Stimulated activated CD8-positive, alpha-beta memory T cell treated with anti-CD3 and anti-CD28 coated beads, Interleukin-7, amount 100 ng/mL, for 48 hours (primary cell): ENCODE results near the gene IL22.

Experiments
- DNase-seq, 2 donors: peaks; one replicate each; pipeline ENCODE4 v3.0.0-alpha.2; 2020; ENCODE audit warnings: low read depth in 1 of 2; ENCODE audit errors: extremely low read depth in 1 of 2

The IL22 gene

DNA sequence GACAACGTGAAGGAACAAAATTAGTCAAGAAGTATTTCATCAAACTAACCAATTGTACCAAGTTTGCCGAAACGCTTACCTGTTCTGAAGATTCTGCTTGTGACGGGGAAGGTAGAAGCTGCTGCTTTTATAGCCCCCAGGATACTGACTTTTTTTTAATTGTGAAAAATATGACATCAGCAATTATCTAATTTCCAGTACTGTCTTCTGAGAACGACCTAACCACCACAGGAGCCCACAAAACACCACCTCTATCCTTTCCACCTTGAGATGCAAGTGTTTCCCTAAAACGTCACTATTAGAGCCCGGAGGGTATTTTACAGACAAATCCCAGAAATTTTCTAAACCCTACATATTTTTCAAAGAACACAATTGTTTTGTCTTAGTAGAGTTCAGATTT is at the start of gene IL22:
TSS of gene IL22 (minus strand) at position 101 of the 400 bp plus-strand sequence. CDS start 156 bp downstream, outside the sequence.
- no peak for DNase-seq

DNA sequence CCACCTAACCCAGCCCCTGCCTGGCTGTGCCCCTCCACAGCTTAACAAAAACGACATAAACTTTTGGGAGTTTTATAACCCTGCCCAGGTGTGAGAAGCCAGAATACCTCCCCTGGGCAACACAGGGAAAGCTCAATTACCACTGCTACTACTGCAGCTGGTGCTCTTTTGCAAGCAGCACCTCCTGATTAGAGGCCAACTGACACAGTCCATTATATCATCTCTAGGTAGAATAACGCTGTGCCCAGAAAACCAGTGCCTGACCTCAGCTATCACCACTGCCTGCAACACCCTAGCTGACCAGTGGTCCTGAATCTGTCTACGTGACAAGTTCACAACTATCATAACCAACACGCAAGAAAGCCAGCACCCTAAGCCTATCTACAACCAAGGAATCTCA is 44.5 kb upstream of the IL22 start:
- no peak for DNase-seq

DNA sequence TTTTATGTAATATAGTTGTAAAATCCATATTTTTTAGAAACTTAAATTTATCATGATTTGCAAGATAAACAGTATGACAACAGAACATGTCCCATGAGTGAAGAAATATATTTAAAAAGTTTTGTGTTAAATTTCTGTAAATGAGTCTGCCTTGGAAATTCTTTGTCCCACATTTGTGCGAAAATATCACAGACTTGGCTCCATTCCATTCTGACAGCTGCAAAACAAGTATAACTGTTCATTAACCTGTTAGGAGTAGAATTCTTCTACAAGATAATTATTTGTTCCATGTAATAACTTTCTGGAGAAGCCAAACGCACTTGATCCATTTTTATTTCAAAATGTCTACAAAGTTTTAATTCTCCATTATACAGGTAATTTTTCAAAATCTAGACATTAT is 40.8 kb upstream of the IL22 start:
- no peak for DNase-seq

GRCh38 chr12:68293347-68293746 is 39.9 kb upstream of the IL22 start:
- no peak for DNase-seq

DNA sequence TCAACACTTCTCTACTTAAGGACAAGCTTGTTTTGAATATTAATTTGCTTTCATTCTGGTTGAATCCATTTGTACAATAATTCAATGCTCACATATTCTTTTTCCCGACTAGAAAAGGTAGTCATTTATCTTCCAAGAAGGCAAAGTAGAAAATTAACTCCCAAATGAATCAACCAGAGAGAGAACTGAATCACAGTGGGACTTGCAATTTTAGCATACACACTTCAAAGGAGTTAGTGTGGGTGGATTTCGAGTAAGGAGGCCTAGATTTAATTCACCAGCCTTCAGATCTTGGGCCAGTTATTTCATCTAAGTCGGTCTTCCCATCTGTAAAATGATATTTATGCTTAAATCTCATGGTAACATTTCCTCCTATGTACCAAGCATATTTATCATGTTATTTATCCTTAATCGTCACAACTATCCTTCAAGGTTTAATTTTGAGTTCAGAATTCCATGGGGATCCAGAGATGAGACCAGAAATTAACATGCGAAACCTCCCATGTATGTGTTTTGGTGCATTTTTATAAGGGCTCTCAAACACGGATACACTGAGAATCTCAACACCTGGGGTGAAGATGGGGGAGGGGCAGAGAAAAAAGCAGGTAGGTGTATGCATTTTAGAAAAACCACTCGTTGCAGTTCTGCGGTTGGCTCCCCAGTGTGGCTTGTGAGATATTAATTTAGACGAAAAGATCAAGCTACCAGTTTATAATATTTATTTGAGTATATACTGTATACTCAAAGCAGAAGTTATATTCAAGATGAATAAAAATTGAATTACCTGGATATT is 38.9 kb upstream of the IL22 start:
- DNase-seq, result no peak

DNA sequence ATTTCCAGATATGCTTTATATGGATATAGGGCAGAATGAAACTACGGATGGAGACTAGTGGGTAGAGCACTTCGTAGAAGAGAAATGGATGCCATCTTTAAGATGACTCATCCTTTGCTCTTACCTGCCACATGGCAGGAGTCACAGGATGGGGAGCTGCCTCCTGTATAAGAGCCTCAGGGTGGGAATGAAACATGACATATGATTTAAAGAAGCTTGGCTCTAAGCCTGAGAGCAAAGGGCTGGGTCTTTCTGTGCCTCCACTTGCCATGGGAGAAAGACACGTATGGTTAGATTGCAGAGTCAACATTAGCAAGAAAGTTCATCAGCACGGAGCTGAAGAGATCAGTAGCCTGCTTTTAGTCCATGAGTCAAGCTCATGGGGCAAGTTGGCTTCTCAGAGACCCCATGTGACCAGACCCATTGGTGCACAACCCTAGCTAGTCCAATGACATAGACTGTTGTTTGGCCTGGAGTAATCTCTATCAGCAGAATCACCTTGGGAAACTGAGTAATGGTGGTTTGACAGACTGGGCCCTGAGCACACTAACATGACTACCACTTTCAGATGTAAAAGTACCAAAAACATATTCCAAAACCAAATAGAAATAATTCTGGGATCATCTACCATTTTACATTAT is 38.1 kb upstream of the IL22 start:
- no peak for DNase-seq

GRCh38 chr12:68290126-68290525 is 36.7 kb upstream of the IL22 start:
- DNase-seq, result peak in 1 of 2 donors; percentile 20

DNA sequence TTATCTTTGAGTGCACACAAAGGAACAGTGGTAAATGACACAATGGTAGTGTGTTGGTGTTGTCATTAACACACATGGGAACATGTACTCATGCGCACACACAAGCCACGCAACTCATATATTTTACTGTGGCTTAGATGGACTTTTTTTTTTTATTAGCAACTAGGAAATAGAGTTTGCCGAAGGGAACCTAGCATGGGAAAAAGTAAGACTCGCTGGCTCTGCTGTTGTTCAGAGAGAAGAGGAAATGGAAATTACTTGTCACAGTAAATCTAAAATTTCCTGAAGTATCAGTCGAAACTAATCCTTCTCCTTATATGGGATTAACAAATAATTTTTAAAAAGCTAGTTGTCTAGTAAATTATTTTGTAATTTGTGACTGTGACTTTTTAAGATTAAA is 33.7 kb upstream of the IL22 start:
- no peak for DNase-seq

- no peak for DNase-seq
Measured at GRCh38 chr12:68286396-68286795, 33.0 kb upstream of the IL22 start.

GRCh38 chr12:68285541-68285940 is 32.1 kb upstream of the IL22 start:
- DNase-seq, result no peak

- DNase-seq, result no peak
Measured at GRCh38 chr12:68281322-68282077, 28.1 kb upstream of the IL22 start.

DNA sequence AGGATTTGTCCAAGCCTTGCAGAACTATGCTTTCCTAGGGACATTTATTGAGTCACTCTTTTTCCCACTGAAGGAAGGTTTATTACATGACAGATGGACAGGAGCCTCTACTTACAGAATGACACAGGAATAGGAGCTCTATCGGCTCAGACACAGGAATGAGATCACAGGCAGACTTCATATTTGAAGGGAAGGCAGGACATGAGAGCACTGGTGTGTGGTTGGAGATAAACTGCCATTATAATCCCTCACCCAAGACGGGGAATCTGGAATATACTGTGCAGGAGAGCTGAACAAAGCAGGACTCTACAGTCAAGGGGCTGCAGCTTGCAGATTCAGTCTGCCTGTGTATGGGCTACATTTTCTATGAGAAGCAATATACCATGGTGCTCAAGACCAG is 26.8 kb upstream of the IL22 start:
- DNase-seq, result no peak

- no peak for DNase-seq
Measured at GRCh38 chr12:68279227-68280054, 26.0 kb upstream of the IL22 start.

DNA sequence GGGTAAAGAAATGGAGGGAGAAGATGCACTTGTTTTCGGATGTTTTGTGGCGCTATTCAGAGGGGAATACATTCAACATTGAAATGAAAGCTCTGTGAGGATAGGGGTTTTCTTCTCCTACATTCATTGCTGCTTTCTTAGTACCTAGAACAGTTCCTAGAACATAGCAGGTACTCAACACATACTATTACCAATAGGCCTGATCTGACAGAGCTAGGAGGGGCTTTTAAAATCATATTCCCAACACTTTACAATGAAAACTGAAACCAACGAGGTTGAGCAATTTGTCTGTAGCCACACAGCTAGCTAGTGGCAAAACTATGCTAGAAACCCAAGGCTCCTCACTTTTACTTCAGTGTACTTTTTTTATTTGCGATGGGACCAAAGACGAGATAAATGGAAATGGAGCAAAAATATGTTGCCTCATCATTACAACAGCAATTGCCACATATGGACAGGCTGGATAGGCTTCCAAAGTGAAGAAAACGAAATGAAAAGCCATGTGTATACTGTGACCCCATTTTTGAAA is 23.1 kb upstream of the IL22 start:
- DNase-seq, result no peak

- no peak for DNase-seq
Measured at GRCh38 chr12:68272732-68273131, 19.3 kb upstream of the IL22 start.

GRCh38 chr12:68271346-68271745 is 17.9 kb upstream of the IL22 start:
- no peak for DNase-seq

DNA sequence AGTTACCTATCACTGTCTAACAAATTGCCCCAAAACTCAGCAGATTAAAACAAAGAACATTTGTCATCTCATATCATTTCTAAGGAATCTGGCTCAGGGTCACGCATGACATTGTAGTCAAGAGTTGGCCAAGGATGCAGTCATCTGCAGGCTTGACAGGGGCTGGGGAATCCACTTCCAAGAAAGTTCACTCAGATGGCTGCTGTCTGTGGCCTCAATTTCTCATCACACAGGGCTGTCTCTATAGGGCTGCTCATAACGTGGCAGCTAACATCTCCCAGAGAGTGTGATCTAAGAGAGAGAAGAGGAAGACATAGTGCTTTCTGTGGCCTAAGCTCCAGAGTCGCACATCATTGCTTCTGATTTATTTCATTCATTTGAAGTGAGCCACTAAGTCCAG is 17.0 kb upstream of the IL22 start:
- DNase-seq, result no peak

- no peak for DNase-seq
Measured at GRCh38 chr12:68269779-68270178, 16.4 kb upstream of the IL22 start.

- no peak for DNase-seq
Measured at GRCh38 chr12:68268967-68269366, 15.6 kb upstream of the IL22 start.

DNA sequence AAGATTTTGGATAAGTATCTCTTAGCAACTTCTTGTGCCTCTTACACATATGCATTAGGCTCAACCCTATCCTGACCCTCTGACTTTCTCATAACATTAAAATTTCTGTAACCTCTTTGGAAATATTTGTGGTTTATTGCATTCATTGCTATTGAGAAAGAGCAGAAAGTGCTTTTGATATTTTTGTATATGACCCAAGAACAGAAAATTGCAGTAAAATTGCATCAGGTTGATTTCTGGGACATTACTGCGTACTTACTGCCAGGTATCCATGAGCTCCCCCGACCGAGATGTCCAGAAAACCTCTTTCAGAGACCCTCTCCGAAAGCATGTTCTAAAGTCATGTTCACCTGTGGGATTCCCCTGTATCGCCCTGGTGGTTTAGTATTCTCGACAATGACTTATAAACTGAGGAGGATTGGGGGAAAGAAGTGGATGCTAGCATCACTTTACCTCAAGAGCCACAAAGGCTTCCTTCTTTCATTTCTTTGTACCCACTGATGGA is 14.5 kb upstream of the IL22 start:
- no peak for DNase-seq
